ENCODE measurements around the gene DAND5. TPM values are rescaled to one million over a fixed set of nuclear protein-coding genes. Genes with fewer than 3 reads are reported as not detected.

Gene DAND5
- total RNA-seq, 1 experiment from 2014 or later = 0.52 TPM

DNA sequence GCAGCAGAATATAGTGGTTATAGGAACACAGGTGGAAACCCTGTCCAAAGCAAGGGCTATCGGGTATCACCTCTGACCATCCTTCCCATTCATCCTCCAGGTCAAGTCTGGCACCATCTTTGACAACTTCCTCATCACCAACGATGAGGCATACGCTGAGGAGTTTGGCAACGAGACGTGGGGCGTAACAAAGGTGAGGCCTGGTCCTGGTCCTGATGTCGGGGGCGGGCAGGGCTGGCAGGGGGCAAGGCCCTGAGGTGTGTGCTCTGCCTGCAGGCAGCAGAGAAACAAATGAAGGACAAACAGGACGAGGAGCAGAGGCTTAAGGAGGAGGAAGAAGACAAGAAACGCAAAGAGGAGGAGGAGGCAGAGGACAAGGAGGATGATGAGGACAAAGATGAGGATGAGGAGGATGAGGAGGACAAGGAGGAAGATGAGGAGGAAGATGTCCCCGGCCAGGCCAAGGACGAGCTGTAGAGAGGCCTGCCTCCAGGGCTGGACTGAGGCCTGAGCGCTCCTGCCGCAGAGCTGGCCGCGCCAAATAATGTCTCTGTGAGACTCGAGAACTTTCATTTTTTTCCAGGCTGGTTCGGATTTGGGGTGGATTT is 25.8 kb upstream of the DAND5 start:
- H3K4me1 ChIP-seq (ENCODE audit: low read length) = peaks cover 40% of the 10 kb centered on the region
- H3K9ac ChIP-seq (ENCODE audit: low read length) = no peak overlapping the region
- H3K9me2 ChIP-seq (replicated peaks; ENCODE audit: insufficient read depth, low read length) = no peaks in the 10 kb centered on the region
- H3K9me3 ChIP-seq (ENCODE audit: low read length) = no peaks in the 10 kb centered on the region
- H3K36me3 ChIP-seq (ENCODE audit: insufficient read depth, low read length) = peaks cover 46% of the 10 kb centered on the region
- DNase-seq = peak; percentile 64
- H3K27ac ChIP-seq (ENCODE audit: low read length) = no peak overlapping the region
- no peak overlapping the region for H2AFZ ChIP-seq (ENCODE audit: low read length)
- H3K79me2 ChIP-seq (ENCODE audit: low read length) = peaks cover 42% of the 10 kb centered on the region
- H3K27me3 ChIP-seq (ENCODE audit: low read length) = no peaks in the 10 kb centered on the region
- H3K4me3 ChIP-seq (ENCODE audit: low read length) = no peak overlapping the region
- peak overlapping the region; percentile 39 for H3K4me2 ChIP-seq (ENCODE audit: low read depth, low read length, poor library complexity, severe bottlenecking)
- H4K20me1 ChIP-seq (ENCODE audit: insufficient read depth, low read depth, low read length) = peaks cover 22% of the 10 kb centered on the region

GRCh38 chr19:12944104-12944674 is 25.2 kb upstream of the DAND5 start:
- H3K36me3 ChIP-seq (ENCODE audit: insufficient read depth, low read length) = peaks cover 41% of the 10 kb centered on the region
- no peak overlapping the region for H3K9ac ChIP-seq (ENCODE audit: low read length)
- no peak overlapping the region for H2AFZ ChIP-seq (ENCODE audit: low read length)
- H3K27ac ChIP-seq (ENCODE audit: low read length) = peak overlapping the region; percentile 58
- H3K9me2 ChIP-seq (replicated peaks; ENCODE audit: insufficient read depth, low read length) = no peaks in the 10 kb centered on the region
- peaks cover 40% of the 10 kb centered on the region for H3K4me1 ChIP-seq (ENCODE audit: low read length)
- peaks cover 16% of the 10 kb centered on the region for H4K20me1 ChIP-seq (ENCODE audit: insufficient read depth, low read depth, low read length)
- no peaks in the 10 kb centered on the region for H3K27me3 ChIP-seq (ENCODE audit: low read length)
- H3K4me3 ChIP-seq (ENCODE audit: low read length) = no peak overlapping the region
- H3K4me2 ChIP-seq (ENCODE audit: low read depth, low read length, poor library complexity, severe bottlenecking) = peak overlapping the region; percentile 39
- peaks cover 36% of the 10 kb centered on the region for H3K79me2 ChIP-seq (ENCODE audit: low read length)
- H3K9me3 ChIP-seq (ENCODE audit: low read length) = no peaks in the 10 kb centered on the region
- peak; percentile 61 for DNase-seq

- H3K9me2 ChIP-seq (replicated peaks; ENCODE audit: insufficient read depth, low read length) = no peaks in the 10 kb centered on the region
- no peaks in the 10 kb centered on the region for H3K27me3 ChIP-seq (ENCODE audit: low read length)
- H3K79me2 ChIP-seq (ENCODE audit: low read length) = peaks cover 22% of the 10 kb centered on the region
- H3K4me3 ChIP-seq (ENCODE audit: low read length) = peak within 1 kb of the TSS; percentile 85
- no peaks in the 10 kb centered on the region for H3K9me3 ChIP-seq (ENCODE audit: low read length)
- peaks cover 27% of the 10 kb centered on the region for H3K36me3 ChIP-seq (ENCODE audit: insufficient read depth, low read length)
- H3K4me2 ChIP-seq (ENCODE audit: low read depth, low read length, poor library complexity, severe bottlenecking) = peak within 1 kb of the TSS; percentile 90
- peak within 1 kb of the TSS; percentile 84 for H3K9ac ChIP-seq (ENCODE audit: low read length)
- peak; percentile 99 for DNase-seq
- H2AFZ ChIP-seq (ENCODE audit: low read length) = no peak within 1 kb of the TSS
- H4K20me1 ChIP-seq (ENCODE audit: insufficient read depth, low read depth, low read length) = peaks cover 2% of the 10 kb centered on the region; the same call in 1 of the 2 replicates
- H3K27ac ChIP-seq (ENCODE audit: low read length) = peak within 1 kb of the TSS; percentile 60
- H3K4me1 ChIP-seq (ENCODE audit: low read length) = peaks cover 26% of the 10 kb centered on the region
Measured at GRCh38 chr19:12945479-12946091, 23.8 kb upstream of the DAND5 start, which contains the start of gene RAD23A. RAD23A (plus strand) TSS chr19:12945862; CDS start chr19:12945949, 87 bp downstream.

DNA sequence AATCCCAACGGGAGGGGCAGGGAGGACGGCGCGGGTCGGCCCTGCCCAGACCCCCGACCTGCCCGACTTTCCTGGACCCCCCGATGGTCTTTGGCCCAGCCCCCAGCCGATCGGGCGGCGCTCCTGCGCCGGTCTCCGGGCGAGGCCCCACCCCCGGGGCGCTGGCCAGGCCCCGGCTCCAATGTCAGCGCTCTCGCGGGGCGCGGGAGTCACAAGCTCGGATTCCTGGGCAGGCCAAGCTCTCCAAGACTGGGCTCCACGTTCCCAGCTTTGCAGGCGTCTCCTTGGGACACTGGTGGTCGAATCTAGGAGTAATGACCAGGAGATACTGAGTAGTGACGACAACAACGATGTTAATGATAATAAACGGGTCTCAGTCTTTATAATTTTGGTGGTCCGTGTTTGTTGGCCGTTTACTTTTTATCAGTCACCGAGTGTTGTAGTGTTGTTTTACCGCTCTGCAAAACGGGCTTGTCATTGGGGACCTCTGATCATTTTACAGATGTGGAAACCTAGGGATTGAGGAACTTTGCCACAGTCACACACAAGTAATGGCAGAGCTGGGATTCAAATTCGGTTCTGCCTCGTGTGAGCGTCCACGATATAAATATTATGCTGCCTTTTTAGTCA is 23.2 kb upstream of the DAND5 start:
- no peaks in the 10 kb centered on the region; the same call in 1 of the 2 replicates for H4K20me1 ChIP-seq (ENCODE audit: insufficient read depth, low read depth, low read length)
- H3K79me2 ChIP-seq (ENCODE audit: low read length) = peaks cover 20% of the 10 kb centered on the region
- H3K9me2 ChIP-seq (replicated peaks; ENCODE audit: insufficient read depth, low read length) = no peaks in the 10 kb centered on the region
- H2AFZ ChIP-seq (ENCODE audit: low read length) = no peak overlapping the region
- no peaks in the 10 kb centered on the region for H3K9me3 ChIP-seq (ENCODE audit: low read length)
- H3K36me3 ChIP-seq (ENCODE audit: insufficient read depth, low read length) = peaks cover 21% of the 10 kb centered on the region
- H3K4me2 ChIP-seq (ENCODE audit: low read depth, low read length, poor library complexity, severe bottlenecking) = peak overlapping the region; percentile 90
- peak overlapping the region; percentile 60 for H3K27ac ChIP-seq (ENCODE audit: low read length)
- H3K9ac ChIP-seq (ENCODE audit: low read length) = peak overlapping the region; percentile 84
- H3K4me3 ChIP-seq (ENCODE audit: low read length) = peak overlapping the region; percentile 85
- no peaks in the 10 kb centered on the region for H3K27me3 ChIP-seq (ENCODE audit: low read length)
- peaks cover 20% of the 10 kb centered on the region for H3K4me1 ChIP-seq (ENCODE audit: low read length)
- peak; percentile 91 for DNase-seq

DNA sequence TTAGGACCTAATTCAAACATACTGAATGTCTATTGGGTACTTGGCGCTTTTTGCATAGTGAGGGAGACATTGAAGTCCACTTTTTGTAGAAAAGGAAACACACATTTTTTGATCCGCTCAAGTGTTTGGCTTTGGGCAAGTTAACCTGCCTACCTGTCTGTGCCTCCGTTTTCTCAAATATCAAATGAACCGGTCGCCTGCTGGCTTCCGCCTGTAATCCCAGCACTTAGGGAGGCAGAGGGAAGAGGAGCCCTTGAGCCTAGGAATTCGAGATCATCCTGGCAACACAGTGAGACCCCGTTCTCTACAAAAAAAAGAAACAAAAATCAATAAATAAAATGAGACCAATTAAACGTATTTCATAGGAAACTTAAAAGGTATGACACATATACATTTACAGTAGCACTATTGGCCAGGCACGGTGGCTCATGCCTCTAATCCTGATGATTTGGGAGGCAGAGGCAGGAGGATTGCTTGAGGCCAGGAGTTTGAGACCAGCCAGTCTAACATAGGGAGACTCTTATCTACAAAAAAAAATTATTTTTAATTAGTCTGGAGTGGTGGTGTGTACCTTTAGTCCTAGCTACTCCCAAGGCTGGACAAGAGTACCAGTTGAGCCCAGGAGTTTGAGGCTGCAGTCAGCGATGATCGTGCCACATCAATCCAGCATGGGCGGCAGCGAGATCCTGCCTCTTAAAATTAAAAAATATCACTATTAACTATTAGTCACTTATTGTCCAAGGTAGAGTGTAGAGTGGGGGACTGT is 22.5 kb upstream of the DAND5 start:
- Histone ChIP-seq H3K4me2 (ENCODE audit: low read depth, low read length, poor library complexity, severe bottlenecking) (peak overlapping the region; percentile 90), H3K79me2 (ENCODE audit: low read length) (peaks cover 20% of the 10 kb centered on the region), H3K4me1 (ENCODE audit: low read length) (peaks cover 20% of the 10 kb centered on the region), H3K27me3 (ENCODE audit: low read length) (no peaks in the 10 kb centered on the region), H3K27ac (ENCODE audit: low read length) (peak overlapping the region; percentile 60), H4K20me1 (ENCODE audit: insufficient read depth, low read depth, low read length) (no peaks in the 10 kb centered on the region; the same call in 1 of the 2 replicates), H3K9ac (ENCODE audit: low read length) (peak overlapping the region; percentile 84), H3K9me2 (replicated peaks; ENCODE audit: insufficient read depth, low read length) (no peaks in the 10 kb centered on the region), H3K9me3 (ENCODE audit: low read length) (no peaks in the 10 kb centered on the region), H2AFZ (ENCODE audit: low read length) (no peak overlapping the region), H3K4me3 (ENCODE audit: low read length) (peak overlapping the region; percentile 85), H3K36me3 (ENCODE audit: insufficient read depth, low read length) (peaks cover 21% of the 10 kb centered on the region)
- DNase-seq = no peak

DNA sequence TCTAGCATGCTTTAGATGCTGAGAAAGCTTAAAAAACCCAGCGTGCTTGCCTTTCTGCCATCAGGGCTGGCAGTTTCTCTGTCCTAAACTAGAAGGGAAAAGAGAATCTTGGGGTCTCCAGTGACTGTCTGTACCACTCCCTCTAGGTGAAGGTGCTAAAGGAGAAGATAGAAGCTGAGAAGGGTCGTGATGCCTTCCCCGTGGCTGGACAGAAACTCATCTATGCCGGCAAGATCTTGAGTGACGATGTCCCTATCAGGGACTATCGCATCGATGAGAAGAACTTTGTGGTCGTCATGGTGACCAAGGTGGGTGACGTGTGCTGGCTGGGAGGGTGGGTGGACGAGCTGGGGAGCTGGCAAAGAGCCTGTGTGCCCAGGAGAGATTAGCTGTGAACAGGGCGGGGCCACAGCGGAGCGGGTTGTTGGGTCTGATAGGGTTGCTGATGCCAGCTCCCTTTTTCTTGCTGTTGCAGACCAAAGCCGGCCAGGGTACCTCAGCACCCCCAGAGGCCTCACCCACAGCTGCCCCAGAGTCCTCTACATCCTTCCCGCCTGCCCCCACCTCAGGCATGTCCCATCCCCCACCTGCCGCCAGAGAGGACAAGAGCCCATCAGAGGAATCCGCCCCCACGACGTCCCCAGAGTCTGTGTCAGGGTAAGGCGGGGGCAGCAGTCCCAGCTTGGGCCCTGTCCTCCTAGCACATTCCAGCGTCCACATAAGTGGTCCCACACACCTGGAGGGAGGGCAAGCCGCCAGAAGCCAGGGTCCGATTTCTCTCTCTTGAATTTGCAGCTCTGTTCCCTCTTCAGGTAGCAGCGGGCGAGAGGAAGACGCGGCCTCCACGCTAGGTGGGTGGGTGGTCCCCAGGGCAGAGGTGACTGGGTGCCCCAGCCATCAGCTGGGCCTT is 21.4 kb upstream of the DAND5 start:
- Histone ChIP-seq H3K27me3 (ENCODE audit: low read length) (no peaks in the 10 kb centered on the region), H3K9me2 (replicated peaks; ENCODE audit: insufficient read depth, low read length) (no peaks in the 10 kb centered on the region), H3K27ac (ENCODE audit: low read length) (no peak overlapping the region), H3K9ac (ENCODE audit: low read length) (peak overlapping the region; percentile 84; the same call in 1 of the 2 replicates), H2AFZ (ENCODE audit: low read length) (no peak overlapping the region), H3K4me1 (ENCODE audit: low read length) (peaks cover 20% of the 10 kb centered on the region), H3K36me3 (ENCODE audit: insufficient read depth, low read length) (peaks cover 19% of the 10 kb centered on the region), H3K9me3 (ENCODE audit: low read length) (no peaks in the 10 kb centered on the region), H4K20me1 (ENCODE audit: insufficient read depth, low read depth, low read length) (no peaks in the 10 kb centered on the region; the same call in 1 of the 2 replicates), H3K4me2 (ENCODE audit: low read depth, low read length, poor library complexity, severe bottlenecking) (peak overlapping the region; percentile 90), H3K79me2 (ENCODE audit: low read length) (peaks cover 20% of the 10 kb centered on the region), H3K4me3 (ENCODE audit: low read length) (no peak overlapping the region)
- DNase-seq = no peak

- Histone ChIP-seq H3K36me3 (ENCODE audit: insufficient read depth, low read length) (peaks cover 17% of the 10 kb centered on the region; the same call in 1 of the 2 replicates), H3K9me2 (replicated peaks; ENCODE audit: insufficient read depth, low read length) (no peaks in the 10 kb centered on the region), H2AFZ (ENCODE audit: low read length) (no peak overlapping the region), H3K4me2 (ENCODE audit: low read depth, low read length, poor library complexity, severe bottlenecking) (no peak overlapping the region), H3K4me1 (ENCODE audit: low read length) (peaks cover 22% of the 10 kb centered on the region), H3K79me2 (ENCODE audit: low read length) (peaks cover 25% of the 10 kb centered on the region), H3K9ac (ENCODE audit: low read length) (no peak overlapping the region), H3K27ac (ENCODE audit: low read length) (no peak overlapping the region), H3K9me3 (ENCODE audit: low read length) (no peaks in the 10 kb centered on the region), H4K20me1 (ENCODE audit: insufficient read depth, low read depth, low read length) (no peaks in the 10 kb centered on the region; the same call in 1 of the 2 replicates), H3K27me3 (ENCODE audit: low read length) (no peaks in the 10 kb centered on the region), H3K4me3 (ENCODE audit: low read length) (no peak overlapping the region)
- no peak for DNase-seq
Measured at GRCh38 chr19:12948612-12949362, 20.6 kb upstream of the DAND5 start.

All from Karpas-422 (cell line).